Pancreas (tissue), 10 donors: ENCODE data around the gene MAPKAP1. TPM values are rescaled to one million over a fixed set of nuclear protein-coding genes. Genes with fewer than 3 reads are reported as not detected.
"Not testable (repeated sequence)": the region's sequence is repeated elsewhere in the genome, so short reads cannot be mapped to it uniquely, and the experiment has no call there.

Experiments
- ATAC-seq, 4 donors: fragments of 200-7000 bp; cut with Tn5 transposase; one replicate each; pipeline versions ENCODE4 v1.8.0 to v1.9.1; 2020; ENCODE audit warnings: mild to moderate bottlenecking in 4 of 4, moderate library complexity in 4 of 4
- DNase-seq, 6 donors: peaks; one replicate each; pipeline ENCODE4 v3.0.0-alpha.2; 2020
- FAIRE-seq: peaks from 2 replicates; lab custom pipeline; 2012; peaks lifted over from hg19 to GRCh38; lab: Jason Lieb, UNC
- H3K27ac ChIP-seq, 4 donors: fragments of 200-600 bp; sonication (generic); 1 replicate in 3 of 4; 2 replicates in 1 of 4; pipeline versions ENCODE4 v1.5.0 to v1.8.0; 2020
- H3K27me3 ChIP-seq, 4 donors: fragments of 200-600 bp; one replicate each; pipeline ENCODE4 v1.8.0; 2021
- H3K36me3 ChIP-seq, 3 donors: fragments of 200-600 bp; sonication (generic) in 1 of 3; one replicate each; pipeline versions ENCODE4 v1.5.0 to v1.8.0; 2020 to 2021
- H3K4me1 ChIP-seq, 3 donors: fragments of 200-600 bp; one replicate each; pipeline ENCODE4 v1.8.0; 2021
- H3K4me3 ChIP-seq, 4 donors: fragments of 200-600 bp; sonication (generic) in 2 of 4; one replicate each; pipeline versions ENCODE4 v1.5.0 to v1.8.0; 2020 to 2021
- H3K9me3 ChIP-seq, 4 donors: fragments of 200-600 bp; one replicate each; pipeline ENCODE4 v1.8.0; 2021
- CTCF ChIP-seq, 4 donors: fragments of 200-600 bp; sonication (generic) in 3 of 4; IDR thresholded peaks; one replicate each; pipeline versions ENCODE4 v1.5.0 to v1.8.0; 2021; ENCODE audit warnings: antibody characterized with exemption in 4 of 4
- whole genome bisulfite sequencing, 2 donors: extraction: QIAGEN DNeasy Blood & Tissue Kit; methylation state at CpG; one replicate each; pipeline ENCODE4 v1.1.7; 2013; 5-methylcytosine and 5-hydroxymethylcytosine counted together
- intact Hi-C, 3 donors: fragments of 100-400 bp; cut with DNase I; formaldehyde crosslinking; loops; one replicate each; pipeline versions ENCODE4 v1.11.1 to v1.14.2; 2022
- polyA plus RNA-seq, 2 donors: library from polyadenylated mRNA; stranded (reverse); fragments of 200-250 nt; gene quantifications; one replicate each; pipeline ENCODE4 v1.2.3, GENCODE V29; 2013
- total RNA-seq, 6 donors: library from RNA; stranded (reverse); fragmentation: NEBNext Ultra II Directional in 4 of 6; extraction: Animal tissue kit (Norgen Biotek cat#: 25700) in 4 of 6; gene quantifications; one replicate each; pipeline versions ENCODE4 v1.2.1 to v1.2.4, GENCODE V29; 2021 to 2023
- donor health status: healthy with polysubstance abuse.
- donor health status: DM: no; HTN: no; CAD: no; lungs with moderate emphysema.
- donor health status: DM: no; HTN: no; CAD: no.
- donor health status: control.
- donor health status: control.
- donor health status: Bipolar disorder and iron deficiency.
- donor health status: DM: yes; HTN: yes; CAD: no.
- donor health status: DM: no; HTN: no; CAD: no.
- donor health status: DM: no; HTN: no; CAD: no.
- donor health status: DM: yes; HTN: yes; CAD: no.

MAPKAP1 gene
- total and polyA plus RNA-seq, 8 donors, result 18.7 to 42.0 (median 30.4) TPM

GRCh38 chr9:125404733-125405132, 302.3 kb downstream of the MAPKAP1 start:
- no peak for FAIRE-seq
- no peak for DNase-seq
- H3K4me3 ChIP-seq, result no peak overlapping the region
- H3K36me3 ChIP-seq, result no peaks in the 10 kb centered on the region
- TF ChIP-seq CTCF (IDR thresholded peaks at IDR 0.05), result no peak
- 79 to 88% methylated on average over 7 of the region's 7 CpGs for whole genome bisulfite sequencing, 2 donors
- ATAC-seq, result no peak
- peaks cover 0 to 3% (median 0%) of the 10 kb centered on the region in 3 donors for H3K4me1 ChIP-seq
- no peak overlapping the region for H3K27ac ChIP-seq
- intact Hi-C loops, result loop anchor here in 1 of 3 donors (5.0 to 10.0 kb wide), 2 partner anchors 993 to 1080 kb away; no protein-coding TSS in a partner anchor
- no peaks in the 10 kb centered on the region for H3K9me3 ChIP-seq
- no peaks in the 10 kb centered on the region for H3K27me3 ChIP-seq

GRCh38 chr9:125400725-125401716, 306.0 kb downstream of the MAPKAP1 start:
- DNase-seq (no peak), ATAC-seq (no peak), FAIRE-seq (no peak)
- intact Hi-C loops, result loop anchor here in 1 of 3 donors (10.0 kb wide), 1 partner anchor 1084 kb away; no protein-coding TSS in a partner anchor
- H3K36me3 ChIP-seq, result no peaks in the 10 kb centered on the region
- TF ChIP-seq CTCF (IDR thresholded peaks at IDR 0.05), result no peak
- WGBS, 2 donors, result 73 to 77% methylated on average over 12 of the region's 12 CpGs
- no peaks in the 10 kb centered on the region for H3K4me1 ChIP-seq
- H3K4me3 ChIP-seq, result no peak overlapping the region
- no peaks in the 10 kb centered on the region for H3K9me3 ChIP-seq
- no peaks in the 10 kb centered on the region for H3K27me3 ChIP-seq
- no peak overlapping the region for H3K27ac ChIP-seq

- intact Hi-C loops, result loop anchor here in 1 of 3 donors (10.0 kb wide), 1 partner anchor 1085 kb away; no protein-coding TSS in a partner anchor
- ATAC-seq, H3K4me3 ChIP-seq, FAIRE-seq, H3K36me3 ChIP-seq, H3K9me3 ChIP-seq, H3K4me1 ChIP-seq, H3K27ac ChIP-seq, DNase-seq, H3K27me3 ChIP-seq: not testable (repeated sequence)
- 84 to 94% methylated on average over 8 of the region's 8 CpGs for WGBS, 2 donors
Measured at GRCh38 chr9:125400232-125400631, 306.8 kb downstream of the MAPKAP1 start.

GRCh38 chr9:125399666-125400065, 307.3 kb downstream of the MAPKAP1 start:
- H3K27ac ChIP-seq, result no peak overlapping the region
- H3K4me1 ChIP-seq, result no peaks in the 10 kb centered on the region
- H3K36me3 ChIP-seq, result no peaks in the 10 kb centered on the region
- DNase-seq (no peak), FAIRE-seq (no peak), ATAC-seq (no peak)
- no peaks in the 10 kb centered on the region for H3K9me3 ChIP-seq
- no peaks in the 10 kb centered on the region for H3K27me3 ChIP-seq
- intact Hi-C loops, result loop anchor here in 1 of 3 donors (10.0 kb wide), 1 partner anchor 1085 kb away; no protein-coding TSS in a partner anchor
- H3K4me3 ChIP-seq, result no peak overlapping the region
- WGBS, 2 donors, result 93 to 97% methylated on average over 20 of the region's 20 CpGs
- no peak for TF ChIP-seq CTCF (IDR thresholded peaks at IDR 0.05)

GRCh38 chr9:125399165-125399564, 307.8 kb downstream of the MAPKAP1 start:
- DNase-seq (no peak), ATAC-seq (no peak), FAIRE-seq (no peak)
- no peaks in the 10 kb centered on the region for H3K9me3 ChIP-seq
- no peak overlapping the region for H3K4me3 ChIP-seq
- no peak overlapping the region for H3K27ac ChIP-seq
- no peak for TF ChIP-seq CTCF (IDR thresholded peaks at IDR 0.05)
- intact Hi-C loops, result no loop called here
- no peaks in the 10 kb centered on the region for H3K36me3 ChIP-seq
- no peaks in the 10 kb centered on the region for H3K4me1 ChIP-seq
- H3K27me3 ChIP-seq, result no peaks in the 10 kb centered on the region
- 86 to 91% methylated on average over 12 of the region's 12 CpGs for WGBS, 2 donors
